GM12878 (cell line): Measurements from ENCODE around the gene UBAC2. TPM values are rescaled to one million over a fixed set of nuclear protein-coding genes. Genes with fewer than 3 reads are reported as not detected.

ENCODE experiments used
- GATAD2B ChIP-seq: fragments of 450-650 bp; conservative IDR thresholded peaks from 2 replicates; pipeline ENCODE4 v1.6.1; 2017; ENCODE audit warnings: low read depth, mild to moderate bottlenecking, moderate library complexity
- NR2C1 ChIP-seq: fragments of 450-650 bp; IDR thresholded peaks from 2 replicates; pipeline ENCODE4 v1.6.1; 2017; ENCODE audit warnings: antibody characterized with exemption, mild to moderate bottlenecking, moderate library complexity
- STAT3 ChIP-seq: IDR thresholded peaks from 2 replicates; pipeline ENCODE4 v1.6.1; 2011; ENCODE audit warnings: low read depth, low read length, improper control_type of control experiment
- polyA plus RNA-seq, 11 experiments: library from polyadenylated mRNA; depleted of rRNA in 4 of 11; unstranded in 6 of 11; stranded (reverse) in 5 of 11; fragments of >200 nt; fragmentation: Nextera tagmentation in 4 of 11; fragmentation: Illumina TruSeq in 1 of 11; extraction: Ambion mirVana in 4 of 11; extraction: Trizol in 1 of 11; gene quantifications; 1 replicate in 1 of 11; 2 replicates in 10 of 11; pipeline versions ENCODE4 v1.2.1 to v1.2.3, GENCODE V29; 2011 to 2016; ENCODE audit warnings: inconsistent platforms in 2 of 11, missing spikeins in 2 of 11, low read depth in 1 of 11
- total RNA-seq, 4 experiments: library from RNA; depleted of rRNA in 3 of 4; stranded (reverse); fragments of >200 nt in 3 of 4; fragmentation: Illumina TruSeq in 1 of 4; extraction: Trizol in 1 of 4; gene quantifications; 2 replicates each; pipeline versions ENCODE4 v1.2.1 to v1.2.3, GENCODE V29; 2013 to 2021
- TF ChIP-seq, protein P1 (sequence below): fragments of 450-650 bp; formaldehyde crosslinking; IDR thresholded peaks from 2 replicates; pipeline ENCODE4 v1.4.0; 2022; ENCODE audit warnings: mild to moderate bottlenecking, moderate library complexity
- TF ChIP-seq, protein P2 (sequence below): fragments of 450-650 bp; IDR thresholded peaks from 2 replicates; pipeline ENCODE4 v1.6.1; 2016; ENCODE audit warnings: mild to moderate bottlenecking, moderate library complexity, borderline replicate concordance
- TF ChIP-seq, protein P3 (sequence below): fragments of 450-650 bp; IDR thresholded peaks from 2 replicates; pipeline ENCODE4 v1.6.1; 2016; ENCODE audit warnings: mild to moderate bottlenecking

UBAC2 gene
- total and polyA plus RNA-seq, 10 of the 15 experiments (the other 5 are each of a cell fraction or from before 2014, with no cell fraction given): 3.0 to 54.6 (median 17.4) TPM

DNA sequence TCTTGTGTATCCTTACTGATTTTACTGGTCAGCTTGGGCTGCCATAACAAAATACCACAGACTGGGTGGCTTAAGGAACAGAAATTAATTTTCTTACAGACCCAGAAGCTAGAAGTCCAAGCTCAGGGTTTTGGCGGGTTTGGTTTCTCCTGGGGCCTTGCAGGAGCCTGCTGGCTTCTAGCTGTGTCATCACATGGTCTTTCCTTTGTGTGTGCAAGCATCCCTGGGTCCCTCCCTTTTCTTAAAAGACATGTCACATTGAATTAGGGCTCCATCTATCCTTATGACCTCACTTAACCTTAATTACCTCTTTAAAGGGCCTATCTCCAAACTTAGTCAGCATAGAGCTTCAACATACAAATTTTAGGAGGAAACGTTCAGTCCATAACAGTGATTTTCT, 23.4 kb downstream of the UBAC2 start (continued):
- TF ChIP-seq, protein P1, sequence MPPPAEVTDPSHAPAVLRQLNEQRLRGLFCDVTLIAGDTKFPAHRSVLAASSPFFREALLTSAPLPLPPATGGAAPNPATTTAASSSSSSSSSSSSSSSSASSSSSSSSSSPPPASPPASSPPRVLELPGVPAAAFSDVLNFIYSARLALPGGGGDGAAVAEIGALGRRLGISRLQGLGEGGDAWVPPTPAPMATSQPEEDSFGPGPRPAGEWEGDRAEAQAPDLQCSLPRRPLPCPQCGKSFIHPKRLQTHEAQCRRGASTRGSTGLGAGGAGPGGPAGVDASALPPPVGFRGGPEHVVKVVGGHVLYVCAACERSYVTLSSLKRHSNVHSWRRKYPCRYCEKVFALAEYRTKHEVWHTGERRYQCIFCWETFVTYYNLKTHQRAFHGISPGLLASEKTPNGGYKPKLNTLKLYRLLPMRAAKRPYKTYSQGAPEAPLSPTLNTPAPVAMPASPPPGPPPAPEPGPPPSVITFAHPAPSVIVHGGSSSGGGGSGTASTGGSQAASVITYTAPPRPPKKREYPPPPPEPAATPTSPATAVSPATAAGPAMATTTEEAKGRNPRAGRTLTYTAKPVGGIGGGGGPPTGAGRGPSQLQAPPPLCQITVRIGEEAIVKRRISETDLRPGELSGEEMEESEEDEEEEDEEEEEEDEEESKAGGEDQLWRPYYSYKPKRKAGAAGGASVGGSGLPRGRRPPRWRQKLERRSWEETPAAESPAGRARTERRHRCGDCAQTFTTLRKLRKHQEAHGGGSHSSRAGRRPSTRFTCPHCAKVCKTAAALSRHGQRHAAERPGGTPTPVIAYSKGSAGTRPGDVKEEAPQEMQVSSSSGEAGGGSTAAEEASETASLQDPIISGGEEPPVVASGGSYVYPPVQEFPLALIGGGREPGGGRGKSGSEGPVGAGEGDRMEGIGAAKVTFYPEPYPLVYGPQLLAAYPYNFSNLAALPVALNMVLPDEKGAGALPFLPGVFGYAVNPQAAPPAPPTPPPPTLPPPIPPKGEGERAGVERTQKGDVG (CRISPR knock-in tag): no peak
- TF ChIP-seq STAT3 (no peak), NR2C1 (no peak), GATAD2B (no peak)
- TF ChIP-seq, protein P2, sequence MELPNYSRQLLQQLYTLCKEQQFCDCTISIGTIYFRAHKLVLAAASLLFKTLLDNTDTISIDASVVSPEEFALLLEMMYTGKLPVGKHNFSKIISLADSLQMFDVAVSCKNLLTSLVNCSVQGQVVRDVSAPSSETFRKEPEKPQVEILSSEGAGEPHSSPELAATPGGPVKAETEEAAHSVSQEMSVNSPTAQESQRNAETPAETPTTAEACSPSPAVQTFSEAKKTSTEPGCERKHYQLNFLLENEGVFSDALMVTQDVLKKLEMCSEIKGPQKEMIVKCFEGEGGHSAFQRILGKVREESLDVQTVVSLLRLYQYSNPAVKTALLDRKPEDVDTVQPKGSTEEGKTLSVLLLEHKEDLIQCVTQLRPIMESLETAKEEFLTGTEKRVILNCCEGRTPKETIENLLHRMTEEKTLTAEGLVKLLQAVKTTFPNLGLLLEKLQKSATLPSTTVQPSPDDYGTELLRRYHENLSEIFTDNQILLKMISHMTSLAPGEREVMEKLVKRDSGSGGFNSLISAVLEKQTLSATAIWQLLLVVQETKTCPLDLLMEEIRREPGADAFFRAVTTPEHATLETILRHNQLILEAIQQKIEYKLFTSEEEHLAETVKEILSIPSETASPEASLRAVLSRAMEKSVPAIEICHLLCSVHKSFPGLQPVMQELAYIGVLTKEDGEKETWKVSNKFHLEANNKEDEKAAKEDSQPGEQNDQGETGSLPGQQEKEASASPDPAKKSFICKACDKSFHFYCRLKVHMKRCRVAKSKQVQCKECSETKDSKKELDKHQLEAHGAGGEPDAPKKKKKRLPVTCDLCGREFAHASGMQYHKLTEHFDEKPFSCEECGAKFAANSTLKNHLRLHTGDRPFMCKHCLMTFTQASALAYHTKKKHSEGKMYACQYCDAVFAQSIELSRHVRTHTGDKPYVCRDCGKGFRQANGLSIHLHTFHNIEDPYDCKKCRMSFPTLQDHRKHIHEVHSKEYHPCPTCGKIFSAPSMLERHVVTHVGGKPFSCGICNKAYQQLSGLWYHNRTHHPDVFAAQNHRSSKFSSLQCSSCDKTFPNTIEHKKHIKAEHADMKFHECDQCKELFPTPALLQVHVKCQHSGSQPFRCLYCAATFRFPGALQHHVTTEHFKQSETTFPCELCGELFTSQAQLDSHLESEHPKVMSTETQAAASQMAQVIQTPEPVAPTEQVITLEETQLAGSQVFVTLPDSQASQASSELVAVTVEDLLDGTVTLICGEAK: no peak
- TF ChIP-seq, protein P3, sequence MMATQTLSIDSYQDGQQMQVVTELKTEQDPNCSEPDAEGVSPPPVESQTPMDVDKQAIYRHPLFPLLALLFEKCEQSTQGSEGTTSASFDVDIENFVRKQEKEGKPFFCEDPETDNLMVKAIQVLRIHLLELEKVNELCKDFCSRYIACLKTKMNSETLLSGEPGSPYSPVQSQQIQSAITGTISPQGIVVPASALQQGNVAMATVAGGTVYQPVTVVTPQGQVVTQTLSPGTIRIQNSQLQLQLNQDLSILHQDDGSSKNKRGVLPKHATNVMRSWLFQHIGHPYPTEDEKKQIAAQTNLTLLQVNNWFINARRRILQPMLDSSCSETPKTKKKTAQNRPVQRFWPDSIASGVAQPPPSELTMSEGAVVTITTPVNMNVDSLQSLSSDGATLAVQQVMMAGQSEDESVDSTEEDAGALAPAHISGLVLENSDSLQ: no peak
